ENCODE results near the gene SCO1. TPM values are rescaled to one million over a fixed set of nuclear protein-coding genes. Genes with fewer than 3 reads are reported as not detected.

The SCO1 gene
- total and polyA plus RNA-seq, 4 donors = 18.0 to 33.2 (median 22.8) TPM

GRCh38 chr17:10631048-10631700 lies 66.2 kb downstream of the SCO1 start:
- peaks cover 3 to 44% (median 16%) of the 10 kb centered on the region in 4 donors for H3K36me3 ChIP-seq (ENCODE audit: control insufficient read depth in 4 of 4, insufficient read depth in 3 of 4, low read depth in 1 of 4, low read length in 3 of 4)
- H3K4me3 ChIP-seq (ENCODE audit: low read depth in 1 of 3, low read length in 3 of 3) = no peak overlapping the region
- no peaks in the 10 kb centered on the region for H3K9me3 ChIP-seq (ENCODE audit: control insufficient read depth in 4 of 4, low read length in 3 of 4)
- no peak for TF ChIP-seq JUND (IDR thresholded peaks at IDR 0.05)
- TF ChIP-seq YY1 (IDR thresholded peaks at IDR 0.05) = no peak
- peak; percentile 50 to 71 for TF ChIP-seq RAD21 (IDR thresholded peaks at IDR 0.05)
- TF ChIP-seq, protein P1, sequence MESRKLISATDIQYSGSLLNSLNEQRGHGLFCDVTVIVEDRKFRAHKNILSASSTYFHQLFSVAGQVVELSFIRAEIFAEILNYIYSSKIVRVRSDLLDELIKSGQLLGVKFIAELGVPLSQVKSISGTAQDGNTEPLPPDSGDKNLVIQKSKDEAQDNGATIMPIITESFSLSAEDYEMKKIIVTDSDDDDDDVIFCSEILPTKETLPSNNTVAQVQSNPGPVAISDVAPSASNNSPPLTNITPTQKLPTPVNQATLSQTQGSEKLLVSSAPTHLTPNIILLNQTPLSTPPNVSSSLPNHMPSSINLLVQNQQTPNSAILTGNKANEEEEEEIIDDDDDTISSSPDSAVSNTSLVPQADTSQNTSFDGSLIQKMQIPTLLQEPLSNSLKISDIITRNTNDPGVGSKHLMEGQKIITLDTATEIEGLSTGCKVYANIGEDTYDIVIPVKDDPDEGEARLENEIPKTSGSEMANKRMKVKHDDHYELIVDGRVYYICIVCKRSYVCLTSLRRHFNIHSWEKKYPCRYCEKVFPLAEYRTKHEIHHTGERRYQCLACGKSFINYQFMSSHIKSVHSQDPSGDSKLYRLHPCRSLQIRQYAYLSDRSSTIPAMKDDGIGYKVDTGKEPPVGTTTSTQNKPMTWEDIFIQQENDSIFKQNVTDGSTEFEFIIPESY (IDR thresholded peaks at IDR 0.05) = no peak
- TF ChIP-seq RXRA (IDR thresholded peaks at IDR 0.05) = no peak
- TF ChIP-seq MAX (IDR thresholded peaks at IDR 0.05) = no peak
- peak; percentile 62 for TF ChIP-seq CTCF (IDR thresholded peaks at IDR 0.05; ENCODE audit: low read depth, low read length, missing input control)
- peak; percentile 50 for DNase-seq (ENCODE audit: low spot score)
- H3K27me3 ChIP-seq (ENCODE audit: control insufficient read depth in 4 of 4, insufficient read depth in 4 of 4, low read length in 3 of 4) = no peaks in the 10 kb centered on the region
- H3K27ac ChIP-seq (ENCODE audit: low read depth in 1 of 2, low read length in 2 of 2) = no peak overlapping the region
- no peak overlapping the region for H3K9ac ChIP-seq (ENCODE audit: low read depth in 1 of 2, low read length in 2 of 2)
- WGBS = 53% methylated on average over 18 of the region's 18 CpGs
- no peaks in the 10 kb centered on the region for H3K4me1 ChIP-seq (ENCODE audit: control insufficient read depth in 4 of 4, insufficient read depth in 4 of 4, low read length in 3 of 4)

- TF ChIP-seq GABPA (IDR thresholded peaks at IDR 0.05 in 1 of 2, conservative IDR thresholded peaks at IDR 0.05 in 1 of 2) = no peak
- TF ChIP-seq EGR1 (IDR thresholded peaks at IDR 0.05; ENCODE audit: low read depth in 2 of 2) = no peak
- no peak for TF ChIP-seq CTCF (IDR thresholded peaks at IDR 0.05; ENCODE audit: low read depth, low read length, missing input control)
- TF ChIP-seq JUND (IDR thresholded peaks at IDR 0.05) = no peak
- TF ChIP-seq HNF4A (conservative IDR thresholded peaks at IDR 0.05) = no peak
- no peak for TF ChIP-seq TAF1 (conservative IDR thresholded peaks at IDR 0.05)
- no peak for TF ChIP-seq HNF4G (IDR thresholded peaks at IDR 0.05)
- no peak for TF ChIP-seq NR2F2 (IDR thresholded peaks at IDR 0.05)
- no peak for TF ChIP-seq FOXA2 (IDR thresholded peaks at IDR 0.05)
- TF ChIP-seq FOXA1 (IDR thresholded peaks at IDR 0.05) = no peak
- TF ChIP-seq, protein P1 (IDR thresholded peaks at IDR 0.05) = no peak
- no peak for TF ChIP-seq RAD21 (IDR thresholded peaks at IDR 0.05)
- no peak for TF ChIP-seq SP1 (IDR thresholded peaks at IDR 0.05)
- no peak for TF ChIP-seq YY1 (IDR thresholded peaks at IDR 0.05)
- TF ChIP-seq REST (IDR thresholded peaks at IDR 0.05) = no peak
- TF ChIP-seq, protein P2, sequence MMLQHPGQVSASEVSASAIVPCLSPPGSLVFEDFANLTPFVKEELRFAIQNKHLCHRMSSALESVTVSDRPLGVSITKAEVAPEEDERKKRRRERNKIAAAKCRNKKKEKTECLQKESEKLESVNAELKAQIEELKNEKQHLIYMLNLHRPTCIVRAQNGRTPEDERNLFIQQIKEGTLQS (IDR thresholded peaks at IDR 0.05) = no peak
- no peak for TF ChIP-seq MAX (IDR thresholded peaks at IDR 0.05)
- no peak for TF ChIP-seq RXRA (IDR thresholded peaks at IDR 0.05)
- no peak for DNase-seq (ENCODE audit: low spot score)
- no peaks in the 10 kb centered on the region for H3K4me1 ChIP-seq (ENCODE audit: control insufficient read depth in 4 of 4, insufficient read depth in 4 of 4, low read length in 3 of 4)
- H3K27me3 ChIP-seq (ENCODE audit: control insufficient read depth in 4 of 4, insufficient read depth in 4 of 4, low read length in 3 of 4) = no peaks in the 10 kb centered on the region
- no peak overlapping the region for H3K4me3 ChIP-seq (ENCODE audit: low read depth in 1 of 3, low read length in 3 of 3)
- H3K36me3 ChIP-seq (ENCODE audit: control insufficient read depth in 4 of 4, insufficient read depth in 3 of 4, low read depth in 1 of 4, low read length in 3 of 4) = peaks cover 3 to 34% (median 13%) of the 10 kb centered on the region in 4 donors
- no peak overlapping the region for H3K27ac ChIP-seq (ENCODE audit: low read depth in 1 of 2, low read length in 2 of 2)
- no peak overlapping the region for H3K9ac ChIP-seq (ENCODE audit: low read depth in 1 of 2, low read length in 2 of 2)
- WGBS = 95% methylated on average over 12 of the region's 12 CpGs
- H3K9me3 ChIP-seq (ENCODE audit: control insufficient read depth in 4 of 4, low read length in 3 of 4) = no peaks in the 10 kb centered on the region
Observed at GRCh38 chr17:10629706-10630105, 67.6 kb downstream of the SCO1 start.
